K562 (cell line): ENCODE data around the gene VDAC2. TPM values are rescaled to one million over a fixed set of nuclear protein-coding genes. Genes with fewer than 3 reads are reported as not detected.

ENCODE experiments used
- ADNP ChIP-seq: fragments of 200-800 bp; sonication (Bioruptor generic); IDR thresholded peaks from 2 replicates; pipeline ENCODE4 v1.6.1; 2016; ENCODE audit warnings: missing genetic modification characterization, missing compliant biosample characterization
- CBX8 ChIP-seq: fragments of 200-600 bp; sonication (generic); IDR thresholded peaks from 2 replicates; pipeline ENCODE4 v1.6.1; 2012; ENCODE audit warnings: borderline replicate concordance, mixed run types, low read depth, mild to moderate bottlenecking, moderate library complexity, mixed read lengths, low read length, control low read depth, inconsistent platforms; ENCODE audit not compliant: poor library complexity, severe bottlenecking; ENCODE audit errors: extremely low read depth
- CC2D1A ChIP-seq: fragments of 450-650 bp; IDR thresholded peaks from 2 replicates; pipeline ENCODE4 v1.6.1; 2017; ENCODE audit warnings: mild to moderate bottlenecking
- COPS2 ChIP-seq: fragments of 450-650 bp; conservative IDR thresholded peaks from 2 replicates; pipeline ENCODE4 v1.6.1; 2016; ENCODE audit warnings: mild to moderate bottlenecking, moderate library complexity
- E2F3 ChIP-seq: fragments of 250-450 bp; sonication (Bioruptor Pico); IDR thresholded peaks from 2 replicates; pipeline ENCODE4 v1.4.0; 2020; ENCODE audit warnings: mild to moderate bottlenecking
- ESRRB ChIP-seq: fragments of 250-450 bp; sonication (Bioruptor Pico); IDR thresholded peaks from 2 replicates; pipeline ENCODE4 v1.5.0; 2020; ENCODE audit warnings: mild to moderate bottlenecking, moderate library complexity, borderline replicate concordance
- FOSL1 ChIP-seq: fragments of 200-800 bp; sonication (Bioruptor generic); conservative IDR thresholded peaks from 2 replicates; pipeline ENCODE4 v1.6.1; 2016; ENCODE audit warnings: missing genetic modification characterization, missing compliant biosample characterization
- GATAD2A ChIP-seq: fragments of 450-650 bp; IDR thresholded peaks from 2 replicates; pipeline ENCODE4 v1.6.1; 2017
- GATAD2B ChIP-seq: fragments of 450-650 bp; IDR thresholded peaks from 2 replicates; pipeline ENCODE4 v1.6.1; 2017; ENCODE audit warnings: mild to moderate bottlenecking, borderline replicate concordance
- IRF2 ChIP-seq: sonication (generic); formaldehyde crosslinking; IDR thresholded peaks from 2 replicates; pipeline ENCODE4 v1.8.1; 2022; ENCODE audit warnings: mild to moderate bottlenecking, missing genetic modification reagents
- KAT8 ChIP-seq: fragments of 450-650 bp; IDR thresholded peaks from 2 replicates; pipeline ENCODE4 v1.6.1; 2016; ENCODE audit warnings: low read depth, mild to moderate bottlenecking
- KLF10 ChIP-seq: fragments of 250-450 bp; sonication (Bioruptor Pico); IDR thresholded peaks from 2 replicates; pipeline ENCODE4 v1.6.1; 2021; ENCODE audit warnings: matching md5 sums
- TAF9B ChIP-seq: fragments of 450-650 bp; IDR thresholded peaks from 2 replicates; pipeline ENCODE4 v1.6.1; 2018; ENCODE audit warnings: mild to moderate bottlenecking; ENCODE audit not compliant: partially characterized antibody
- TCF15 ChIP-seq: fragments of 250-450 bp; sonication (Bioruptor Pico); IDR thresholded peaks from 2 replicates; pipeline ENCODE4 v1.8.0; 2022; ENCODE audit warnings: moderate library complexity, mild to moderate bottlenecking, inconsistent platforms
- TCF7 ChIP-seq: sonication (generic); IDR thresholded peaks from 2 replicates; pipeline ENCODE4 v1.6.1; 2016; ENCODE audit warnings: antibody characterized with exemption, borderline replicate concordance
- ZC3H8 ChIP-seq: fragments of 450-650 bp; IDR thresholded peaks from 2 replicates; pipeline ENCODE4 v1.6.1; 2017
- ZNF124 ChIP-seq: sonication (generic); formaldehyde crosslinking; IDR thresholded peaks from 2 replicates; pipeline ENCODE4 v1.8.1; 2022; ENCODE audit warnings: missing genetic modification reagents
- ZNF232 ChIP-seq: sonication (generic); formaldehyde crosslinking; IDR thresholded peaks from 2 replicates; pipeline ENCODE4 v1.8.0; 2022; ENCODE audit warnings: mild to moderate bottlenecking, missing genetic modification reagents
- ZNF431 ChIP-seq: sonication (generic); formaldehyde crosslinking; IDR thresholded peaks from 2 replicates; pipeline ENCODE4 v1.8.0; 2022; ENCODE audit warnings: mild to moderate bottlenecking, missing genetic modification reagents
- ZNF583 ChIP-seq: fragments of 250-450 bp; sonication (Bioruptor Pico); IDR thresholded peaks from 2 replicates; pipeline ENCODE4 v1.4.0; 2020
- polyA plus RNA-seq, 8 experiments: library from polyadenylated mRNA; depleted of rRNA in 4 of 8; stranded (reverse) in 5 of 8; unstranded in 3 of 8; fragments of >200 nt; fragmentation: Nextera tagmentation in 2 of 8; fragmentation: Illumina TruSeq in 1 of 8; extraction: Ambion mirVana in 2 of 8; extraction: Trizol in 1 of 8; gene quantifications; 2 replicates each; pipeline versions ENCODE4 v1.2.1 to v1.2.3, GENCODE V29; 2011 to 2014; ENCODE audit warnings: inconsistent platforms in 1 of 8, missing spikeins in 1 of 8
- total RNA-seq, 7 experiments: library from RNA; depleted of rRNA in 6 of 7; stranded (reverse); fragments of >200 nt in 6 of 7; fragmentation: Illumina TruSeq in 2 of 7; extraction: Trizol in 2 of 7; gene quantifications; 2 replicates each; pipeline versions ENCODE4 v1.2.1 to v1.2.3, GENCODE V29; 2011 to 2021; ENCODE audit warnings: low replicate concordance in 1 of 7
- TF ChIP-seq, protein P1 (sequence below): sonication (generic); formaldehyde crosslinking; IDR thresholded peaks from 2 replicates; pipeline ENCODE4 v1.4.0; 2020; ENCODE audit warnings: mild to moderate bottlenecking, missing genetic modification reagents
- TF ChIP-seq, protein P2 (sequence below): sonication (generic); formaldehyde crosslinking; IDR thresholded peaks from 2 replicates; pipeline ENCODE4 v1.8.1; 2023; ENCODE audit warnings: mild to moderate bottlenecking, missing genetic modification reagents, moderate library complexity
- TF ChIP-seq, protein P3 (sequence below): conservative IDR thresholded peaks from 2 replicates; pipeline ENCODE4 v1.6.1; 2011; ENCODE audit warnings: low read depth, mild to moderate bottlenecking, low read length; ENCODE audit not compliant: control insufficient read depth
- TF ChIP-seq, protein P4 (sequence below): sonication (generic); formaldehyde crosslinking; IDR thresholded peaks from 2 replicates; pipeline ENCODE4 v1.8.1; 2023; ENCODE audit warnings: mild to moderate bottlenecking, missing genetic modification reagents

The VDAC2 gene
- total and polyA plus RNA-seq, 9 of the 15 experiments (the other 6 are each of a cell fraction or from before 2014, with no cell fraction given), result 139 to 450 (median 250) TPM

GRCh38 chr10:75210282-75211006, at the start of gene VDAC2 (continued):
- TF ChIP-seq ZNF431 (CRISPR knock-in tag) (no peak; the same call in 1 of the 2 replicates), ZNF124 (CRISPR knock-in tag) (no peak), ESRRB (CRISPR knock-in tag) (no peak), TCF7 (peak; percentile 24; the same call in 1 of the 2 replicates), KAT8 (no peak), IRF2 (CRISPR knock-in tag) (no peak), GATAD2B (peak; percentile 89), TCF15 (CRISPR knock-in tag) (no peak), CBX8 (no peak), CC2D1A (no peak), ZNF583 (0 out of 2 replicates have a peak, but pooled peaks have one; percentile 55), COPS2 (no peak), ZC3H8 (no peak), ADNP (tag) (no peak), FOSL1 (tag) (peak; percentile 27), ZNF232 (0 out of 2 replicates have a peak, but pooled peaks have one; percentile 26), KLF10 (CRISPR knock-in tag) (no peak), GATAD2A (peak; percentile 39; the same call in 1 of the 2 replicates), TAF9B (peak; percentile 97), E2F3 (CRISPR knock-in tag) (peak; percentile 58; the same call in 1 of the 2 replicates)
- TF ChIP-seq, protein P1, sequence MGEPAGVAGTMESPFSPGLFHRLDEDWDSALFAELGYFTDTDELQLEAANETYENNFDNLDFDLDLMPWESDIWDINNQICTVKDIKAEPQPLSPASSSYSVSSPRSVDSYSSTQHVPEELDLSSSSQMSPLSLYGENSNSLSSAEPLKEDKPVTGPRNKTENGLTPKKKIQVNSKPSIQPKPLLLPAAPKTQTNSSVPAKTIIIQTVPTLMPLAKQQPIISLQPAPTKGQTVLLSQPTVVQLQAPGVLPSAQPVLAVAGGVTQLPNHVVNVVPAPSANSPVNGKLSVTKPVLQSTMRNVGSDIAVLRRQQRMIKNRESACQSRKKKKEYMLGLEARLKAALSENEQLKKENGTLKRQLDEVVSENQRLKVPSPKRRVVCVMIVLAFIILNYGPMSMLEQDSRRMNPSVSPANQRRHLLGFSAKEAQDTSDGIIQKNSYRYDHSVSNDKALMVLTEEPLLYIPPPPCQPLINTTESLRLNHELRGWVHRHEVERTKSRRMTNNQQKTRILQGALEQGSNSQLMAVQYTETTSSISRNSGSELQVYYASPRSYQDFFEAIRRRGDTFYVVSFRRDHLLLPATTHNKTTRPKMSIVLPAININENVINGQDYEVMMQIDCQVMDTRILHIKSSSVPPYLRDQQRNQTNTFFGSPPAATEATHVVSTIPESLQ (CRISPR knock-in tag), result peak; percentile 75; the same call in 1 of the 2 replicates
- TF ChIP-seq, protein P2, sequence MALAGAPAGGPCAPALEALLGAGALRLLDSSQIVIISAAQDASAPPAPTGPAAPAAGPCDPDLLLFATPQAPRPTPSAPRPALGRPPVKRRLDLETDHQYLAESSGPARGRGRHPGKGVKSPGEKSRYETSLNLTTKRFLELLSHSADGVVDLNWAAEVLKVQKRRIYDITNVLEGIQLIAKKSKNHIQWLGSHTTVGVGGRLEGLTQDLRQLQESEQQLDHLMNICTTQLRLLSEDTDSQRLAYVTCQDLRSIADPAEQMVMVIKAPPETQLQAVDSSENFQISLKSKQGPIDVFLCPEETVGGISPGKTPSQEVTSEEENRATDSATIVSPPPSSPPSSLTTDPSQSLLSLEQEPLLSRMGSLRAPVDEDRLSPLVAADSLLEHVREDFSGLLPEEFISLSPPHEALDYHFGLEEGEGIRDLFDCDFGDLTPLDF (CRISPR knock-in tag), result no peak
- TF ChIP-seq, protein P3, sequence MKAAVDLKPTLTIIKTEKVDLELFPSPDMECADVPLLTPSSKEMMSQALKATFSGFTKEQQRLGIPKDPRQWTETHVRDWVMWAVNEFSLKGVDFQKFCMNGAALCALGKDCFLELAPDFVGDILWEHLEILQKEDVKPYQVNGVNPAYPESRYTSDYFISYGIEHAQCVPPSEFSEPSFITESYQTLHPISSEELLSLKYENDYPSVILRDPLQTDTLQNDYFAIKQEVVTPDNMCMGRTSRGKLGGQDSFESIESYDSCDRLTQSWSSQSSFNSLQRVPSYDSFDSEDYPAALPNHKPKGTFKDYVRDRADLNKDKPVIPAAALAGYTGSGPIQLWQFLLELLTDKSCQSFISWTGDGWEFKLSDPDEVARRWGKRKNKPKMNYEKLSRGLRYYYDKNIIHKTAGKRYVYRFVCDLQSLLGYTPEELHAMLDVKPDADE, result peak; percentile 88
- TF ChIP-seq, protein P4, sequence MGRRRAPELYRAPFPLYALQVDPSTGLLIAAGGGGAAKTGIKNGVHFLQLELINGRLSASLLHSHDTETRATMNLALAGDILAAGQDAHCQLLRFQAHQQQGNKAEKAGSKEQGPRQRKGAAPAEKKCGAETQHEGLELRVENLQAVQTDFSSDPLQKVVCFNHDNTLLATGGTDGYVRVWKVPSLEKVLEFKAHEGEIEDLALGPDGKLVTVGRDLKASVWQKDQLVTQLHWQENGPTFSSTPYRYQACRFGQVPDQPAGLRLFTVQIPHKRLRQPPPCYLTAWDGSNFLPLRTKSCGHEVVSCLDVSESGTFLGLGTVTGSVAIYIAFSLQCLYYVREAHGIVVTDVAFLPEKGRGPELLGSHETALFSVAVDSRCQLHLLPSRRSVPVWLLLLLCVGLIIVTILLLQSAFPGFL, result peak; percentile 46; the same call in 1 of the 2 replicates
